HG03460 (cell line): ENCODE data around the gene GBF1.

Source experiments
- ATAC-seq: cut with Tn5 transposase; IDR thresholded peaks from one replicate; pipeline ENCODE4 v1.9.1; 2021; ENCODE audit not compliant: unreplicated experiment

GBF1 gene

GRCh38 chr10:102419269-102420180 is 174.2 kb downstream of the GBF1 start:
- ATAC-seq = no peak

- ATAC-seq = no peak
Measured at GRCh38 chr10:102420181-102420713, 174.9 kb downstream of the GBF1 start.

- ATAC-seq = peak; percentile 65
Measured at GRCh38 chr10:102420714-102421506, 175.6 kb downstream of the GBF1 start, which contains the start of gene FBXL15. FBXL15 (plus strand) TSS chr10:102420836; CDS start chr10:102421130, 294 bp downstream.

GRCh38 chr10:102421507-102421756 is 176.1 kb downstream of the GBF1 start:
- no peak for ATAC-seq

GRCh38 chr10:102421757-102422512 is 176.6 kb downstream of the GBF1 start:
- no peak for ATAC-seq

- ATAC-seq = peak; percentile 25
Measured at GRCh38 chr10:102422545-102423129, 177.3 kb downstream of the GBF1 start.

GRCh38 chr10:102423372-102423968 is 178.1 kb downstream of the GBF1 start:
- ATAC-seq = no peak

- no peak for ATAC-seq
Measured at GRCh38 chr10:102424145-102424544, 178.8 kb downstream of the GBF1 start.

- no peak for ATAC-seq
Measured at GRCh38 chr10:102424916-102425315, 179.6 kb downstream of the GBF1 start.

GRCh38 chr10:102425444-102425843 is 180.1 kb downstream of the GBF1 start:
- ATAC-seq = no peak

- ATAC-seq = no peak
Measured at GRCh38 chr10:102426803-102427287, 181.5 kb downstream of the GBF1 start.

- ATAC-seq = no peak
Measured at GRCh38 chr10:102429468-102429867, 184.1 kb downstream of the GBF1 start.

- ATAC-seq = no peak
Measured at GRCh38 chr10:102431452-102432124, 186.3 kb downstream of the GBF1 start.
